ENCODE measurements around the gene SERPINB10. TPM values are rescaled to one million over a fixed set of nuclear protein-coding genes. Genes with fewer than 3 reads are reported as not detected.

Gene SERPINB10
- total and polyA plus RNA-seq, 2 donors (not counting 1 experiment from before 2014, with no cell fraction given): not detected

DNA sequence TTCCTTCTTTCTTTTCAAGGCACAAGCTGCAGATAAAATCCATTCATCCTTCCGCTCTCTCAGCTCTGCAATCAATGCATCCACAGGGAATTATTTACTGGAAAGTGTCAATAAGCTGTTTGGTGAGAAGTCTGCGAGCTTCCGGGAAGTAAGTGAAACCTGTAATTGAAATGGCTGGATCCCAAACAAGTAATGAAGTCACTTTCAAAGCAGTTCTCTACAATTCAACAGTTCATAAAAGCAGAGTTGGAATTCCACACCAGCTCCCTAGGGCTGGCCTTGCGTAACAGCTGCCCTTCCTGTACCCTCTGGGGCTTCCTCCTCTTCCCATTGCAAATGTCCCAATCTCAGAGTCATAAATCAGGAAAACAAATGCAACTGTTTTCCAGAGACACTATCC, 10.7 kb upstream of the SERPINB10 start:
- ChIA-PET CTCF (no interaction called here), POLR2A (no interaction called here)
- Histone ChIP-seq H3K27ac (ENCODE audit: low read length in 2 of 2) (no peak overlapping the region), H3K27me3 (replicated peaks in 1 of 4; ENCODE audit: control extremely low read depth in 1 of 4, control insufficient read depth in 3 of 4, insufficient read depth in 4 of 4, low read length in 3 of 4) (no peaks in the 10 kb centered on the region), H3K9me3 (ENCODE audit: control extremely low read depth in 1 of 3, control insufficient read depth in 2 of 3, insufficient read depth in 1 of 3, low read length in 2 of 3) (no peaks in the 10 kb centered on the region), H3K4me3 (ENCODE audit: control extremely low read depth in 1 of 5, extremely low read depth in 1 of 5, insufficient read depth in 1 of 5, low read depth in 2 of 5, low read length in 4 of 5) (no peak overlapping the region), H3K4me2 (replicated peaks; ENCODE audit: low read depth, low read length, poor library complexity, severe bottlenecking) (no peak overlapping the region), H3K79me2 (ENCODE audit: control insufficient read depth, insufficient read depth, low read length) (no peaks in the 10 kb centered on the region), H3K9ac (ENCODE audit: low read length) (no peak overlapping the region), H2AFZ (ENCODE audit: insufficient read depth, low read depth, low read length, poor library complexity, severe bottlenecking) (no peak overlapping the region), H4K20me1 (ENCODE audit: control insufficient read depth, insufficient read depth, low read length, poor library complexity, severe bottlenecking) (no peaks in the 10 kb centered on the region), H3K4me1 (ENCODE audit: control insufficient read depth in 2 of 2, insufficient read depth in 2 of 2, low read length in 2 of 2) (no peaks in the 10 kb centered on the region), H3K36me3 (replicated peaks in 1 of 2; ENCODE audit: control extremely low read depth in 1 of 2, control insufficient read depth in 1 of 2, extremely low read depth in 1 of 2, insufficient read depth in 2 of 2, low read length in 1 of 2) (no peaks in the 10 kb centered on the region)
- DNase-seq (no peak), ATAC-seq (ENCODE audit: low read depth) (no peak)
- intact Hi-C loops (cut with micrococcal nuclease): no loop called here
- Mint-ChIP-seq H3K27ac (no peak overlapping the region), H3K27me3 (peaks cover 4% of the 10 kb centered on the region), H3K9me3 (ENCODE audit: insufficient read depth) (no peaks in the 10 kb centered on the region), H3K4me1 (no peaks in the 10 kb centered on the region), H3K4me3 (no peak overlapping the region)
- no peak for TF ChIP-seq EZH2 (IDR thresholded peaks at IDR 0.05; ENCODE audit: borderline replicate concordance, insufficient read depth, low read depth, low read length, poor library complexity, severe bottlenecking)
- TF ChIP-seq, protein P1, sequence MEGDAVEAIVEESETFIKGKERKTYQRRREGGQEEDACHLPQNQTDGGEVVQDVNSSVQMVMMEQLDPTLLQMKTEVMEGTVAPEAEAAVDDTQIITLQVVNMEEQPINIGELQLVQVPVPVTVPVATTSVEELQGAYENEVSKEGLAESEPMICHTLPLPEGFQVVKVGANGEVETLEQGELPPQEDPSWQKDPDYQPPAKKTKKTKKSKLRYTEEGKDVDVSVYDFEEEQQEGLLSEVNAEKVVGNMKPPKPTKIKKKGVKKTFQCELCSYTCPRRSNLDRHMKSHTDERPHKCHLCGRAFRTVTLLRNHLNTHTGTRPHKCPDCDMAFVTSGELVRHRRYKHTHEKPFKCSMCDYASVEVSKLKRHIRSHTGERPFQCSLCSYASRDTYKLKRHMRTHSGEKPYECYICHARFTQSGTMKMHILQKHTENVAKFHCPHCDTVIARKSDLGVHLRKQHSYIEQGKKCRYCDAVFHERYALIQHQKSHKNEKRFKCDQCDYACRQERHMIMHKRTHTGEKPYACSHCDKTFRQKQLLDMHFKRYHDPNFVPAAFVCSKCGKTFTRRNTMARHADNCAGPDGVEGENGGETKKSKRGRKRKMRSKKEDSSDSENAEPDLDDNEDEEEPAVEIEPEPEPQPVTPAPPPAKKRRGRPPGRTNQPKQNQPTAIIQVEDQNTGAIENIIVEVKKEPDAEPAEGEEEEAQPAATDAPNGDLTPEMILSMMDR (IDR thresholded peaks at IDR 0.05): no peak
- WGBS (ENCODE audit: insufficient coverage): 100% methylated on average over 1 of the region's 4 CpGs

GRCh38 chr18:63899206-63899605, 8.6 kb upstream of the SERPINB10 start:
- Histone ChIP-seq H3K9ac (ENCODE audit: low read length) (no peak overlapping the region), H3K9me3 (ENCODE audit: control extremely low read depth in 1 of 3, control insufficient read depth in 2 of 3, insufficient read depth in 1 of 3, low read length in 2 of 3) (no peaks in the 10 kb centered on the region), H3K27me3 (replicated peaks in 1 of 4; ENCODE audit: control extremely low read depth in 1 of 4, control insufficient read depth in 3 of 4, insufficient read depth in 4 of 4, low read length in 3 of 4) (no peaks in the 10 kb centered on the region), H4K20me1 (ENCODE audit: control insufficient read depth, insufficient read depth, low read length, poor library complexity, severe bottlenecking) (no peaks in the 10 kb centered on the region), H3K27ac (ENCODE audit: low read length in 2 of 2) (no peak overlapping the region), H3K36me3 (replicated peaks in 1 of 2; ENCODE audit: control extremely low read depth in 1 of 2, control insufficient read depth in 1 of 2, extremely low read depth in 1 of 2, insufficient read depth in 2 of 2, low read length in 1 of 2) (no peaks in the 10 kb centered on the region), H3K4me1 (ENCODE audit: control insufficient read depth in 2 of 2, insufficient read depth in 2 of 2, low read length in 2 of 2) (no peaks in the 10 kb centered on the region), H3K4me2 (replicated peaks; ENCODE audit: low read depth, low read length, poor library complexity, severe bottlenecking) (no peak overlapping the region), H3K4me3 (ENCODE audit: control extremely low read depth in 1 of 5, extremely low read depth in 1 of 5, insufficient read depth in 1 of 5, low read depth in 2 of 5, low read length in 4 of 5) (no peak overlapping the region), H3K79me2 (ENCODE audit: control insufficient read depth, insufficient read depth, low read length) (no peaks in the 10 kb centered on the region), H2AFZ (ENCODE audit: insufficient read depth, low read depth, low read length, poor library complexity, severe bottlenecking) (no peak overlapping the region)
- H3K27me3 Mint-ChIP-seq: peaks cover 7% of the 10 kb centered on the region
- TF ChIP-seq, protein P1 (IDR thresholded peaks at IDR 0.05): no peak
- TF ChIP-seq EZH2 (IDR thresholded peaks at IDR 0.05; ENCODE audit: borderline replicate concordance, insufficient read depth, low read depth, low read length, poor library complexity, severe bottlenecking): no peak
- intact Hi-C loops (cut with micrococcal nuclease): no loop called here
- no peak overlapping the region for H3K27ac Mint-ChIP-seq
- CTCF ChIA-PET: no interaction called here
- ATAC-seq (ENCODE audit: low read depth) (no peak), DNase-seq (no peak)
- H3K4me3 Mint-ChIP-seq: no peak overlapping the region
- POLR2A ChIA-PET: no interaction called here
- H3K4me1 Mint-ChIP-seq: no peaks in the 10 kb centered on the region
- no peaks in the 10 kb centered on the region for H3K9me3 Mint-ChIP-seq (ENCODE audit: insufficient read depth)
